WTC11 (cell line): ENCODE data around the gene GDI1.

Experiments
- ATF1 ChIP-seq: sonication (generic); formaldehyde crosslinking; IDR thresholded peaks from 2 replicates; pipeline ENCODE4 v1.8.1; 2023; ENCODE audit warnings: mild to moderate bottlenecking, moderate library complexity, missing genetic modification reagents
- ETV6 ChIP-seq: sonication (generic); formaldehyde crosslinking; IDR thresholded peaks from 2 replicates; pipeline ENCODE4 v1.8.1; 2022; ENCODE audit warnings: mild to moderate bottlenecking, missing genetic modification reagents
- FOXK1 ChIP-seq: sonication (generic); formaldehyde crosslinking; IDR thresholded peaks from 2 replicates; pipeline ENCODE4 v1.8.0; 2022; ENCODE audit warnings: mild to moderate bottlenecking, moderate library complexity, missing genetic modification reagents
- GABPB1 ChIP-seq: sonication (generic); formaldehyde crosslinking; IDR thresholded peaks from 2 replicates; pipeline ENCODE4 v1.8.1; 2023; ENCODE audit warnings: mild to moderate bottlenecking, missing genetic modification reagents
- MAX ChIP-seq: sonication (generic); formaldehyde crosslinking; IDR thresholded peaks from 2 replicates; pipeline ENCODE4 v1.8.0; 2022; ENCODE audit warnings: mild to moderate bottlenecking, missing genetic modification reagents
- ZNF138 ChIP-seq: sonication (generic); formaldehyde crosslinking; conservative IDR thresholded peaks from 2 replicates; pipeline ENCODE4 v1.8.1; 2022; ENCODE audit warnings: mild to moderate bottlenecking, moderate library complexity, missing genetic modification reagents
- TF ChIP-seq, protein P1 (sequence below): sonication (generic); formaldehyde crosslinking; IDR thresholded peaks from 2 replicates; pipeline ENCODE4 v1.8.0; 2022; ENCODE audit warnings: mild to moderate bottlenecking, missing genetic modification reagents

DNA sequence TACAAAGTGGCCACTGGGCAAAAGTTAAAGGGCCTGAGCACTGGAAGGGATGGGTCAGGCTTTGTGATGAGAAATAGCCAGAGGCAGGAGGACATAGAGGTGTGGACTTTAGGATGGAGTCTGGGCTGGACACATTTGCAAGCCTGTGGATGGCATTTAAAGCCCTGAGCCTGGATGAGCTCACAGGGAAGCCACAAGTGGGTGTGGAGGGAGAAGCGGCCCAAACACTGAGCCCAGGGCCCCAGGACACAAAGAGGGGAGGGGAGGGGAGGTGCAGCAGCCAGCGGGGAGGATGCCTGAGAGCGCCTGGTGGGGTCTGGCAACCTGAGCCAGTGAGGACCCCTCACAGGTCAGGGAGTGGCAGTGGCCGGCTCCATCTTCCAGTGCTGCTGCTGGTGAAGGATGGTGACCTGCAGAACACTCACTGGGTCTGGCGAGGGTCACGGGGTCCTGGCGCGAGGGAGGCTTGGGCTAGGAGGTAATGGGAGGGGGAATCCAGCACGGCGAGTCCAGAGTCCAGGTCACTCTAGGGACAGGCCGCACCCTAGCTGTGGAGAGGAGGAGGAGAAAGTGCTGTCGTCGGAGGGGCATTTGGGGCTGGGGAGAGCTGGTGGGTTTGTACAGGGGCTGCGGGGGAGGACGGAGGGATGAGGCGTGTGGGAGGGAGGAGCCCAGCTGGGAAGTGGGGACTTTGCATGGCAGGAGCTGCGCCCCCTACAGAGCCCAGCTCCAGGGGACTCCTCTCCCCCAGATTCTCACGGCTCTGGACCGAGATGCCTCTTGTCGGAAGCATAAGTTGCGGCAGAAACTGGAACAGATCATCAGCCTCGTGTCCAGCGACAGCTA is 35.1 kb downstream of the GDI1 start:
- no peak for TF ChIP-seq MAX (CRISPR knock-in tag)
- no peak for TF ChIP-seq GABPB1 (CRISPR knock-in tag)
- TF ChIP-seq FOXK1 (CRISPR knock-in tag): no peak
- TF ChIP-seq ETV6 (CRISPR knock-in tag): no peak
- no peak for TF ChIP-seq ZNF138 (CRISPR knock-in tag)
- no peak for TF ChIP-seq ATF1 (CRISPR knock-in tag)
- TF ChIP-seq, protein P1, sequence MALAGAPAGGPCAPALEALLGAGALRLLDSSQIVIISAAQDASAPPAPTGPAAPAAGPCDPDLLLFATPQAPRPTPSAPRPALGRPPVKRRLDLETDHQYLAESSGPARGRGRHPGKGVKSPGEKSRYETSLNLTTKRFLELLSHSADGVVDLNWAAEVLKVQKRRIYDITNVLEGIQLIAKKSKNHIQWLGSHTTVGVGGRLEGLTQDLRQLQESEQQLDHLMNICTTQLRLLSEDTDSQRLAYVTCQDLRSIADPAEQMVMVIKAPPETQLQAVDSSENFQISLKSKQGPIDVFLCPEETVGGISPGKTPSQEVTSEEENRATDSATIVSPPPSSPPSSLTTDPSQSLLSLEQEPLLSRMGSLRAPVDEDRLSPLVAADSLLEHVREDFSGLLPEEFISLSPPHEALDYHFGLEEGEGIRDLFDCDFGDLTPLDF (CRISPR knock-in tag): no peak
